Astrocyte of the hippocampus (primary cell): ENCODE measurements around the gene OR8G1.
A peak's percentile ranks its signal among the peaks of the same experiment; 100 is the strongest.
"Not testable (repeated sequence)": the region's sequence is repeated elsewhere in the genome, so short reads cannot be mapped to it uniquely, and the experiment has no call there.

Experiments
- DNase-seq: peaks from one replicate; pipeline ENCODE4 v3.0.0; 2011; ENCODE audit warnings: low read depth, low spot score

The OR8G1 gene

GRCh38 chr11:124240621-124241397, at the start of gene OR8G1:
OR8G1 (plus strand) TSS chr11:124241095; CDS start chr11:124249676, 8,581 bp downstream.
- no peak for DNase-seq

GRCh38 chr11:124193221-124194010, 47.5 kb upstream of the OR8G1 start:
- DNase-seq: no peak

GRCh38 chr11:124194293-124195188, 46.4 kb upstream of the OR8G1 start:
- DNase-seq: peak; percentile 18

- peak; percentile 62 for DNase-seq
Observed at GRCh38 chr11:124195189-124195734, 45.6 kb upstream of the OR8G1 start.

- no peak for DNase-seq
Observed at GRCh38 chr11:124197999-124198398, 42.9 kb upstream of the OR8G1 start.

- no peak for DNase-seq
Observed at GRCh38 chr11:124198897-124199296, 42.0 kb upstream of the OR8G1 start.

GRCh38 chr11:124199702-124200101, 41.2 kb upstream of the OR8G1 start:
- DNase-seq: peak; percentile 39

- no peak for DNase-seq
Observed at GRCh38 chr11:124200671-124201070, 40.2 kb upstream of the OR8G1 start.

GRCh38 chr11:124202951-124203350, 37.9 kb upstream of the OR8G1 start:
- DNase-seq: no peak

- no peak for DNase-seq
Observed at GRCh38 chr11:124204008-124204407, 36.9 kb upstream of the OR8G1 start.

- DNase-seq: no peak
Observed at GRCh38 chr11:124207102-124207792, 33.6 kb upstream of the OR8G1 start.

GRCh38 chr11:124209824-124210357, 31.0 kb upstream of the OR8G1 start:
- DNase-seq: no peak

- DNase-seq: no peak
Observed at GRCh38 chr11:124210421-124210820, 30.5 kb upstream of the OR8G1 start.

- no peak for DNase-seq
Observed at GRCh38 chr11:124211321-124211720, 29.6 kb upstream of the OR8G1 start.

- no peak for DNase-seq
Observed at GRCh38 chr11:124214027-124214426, 26.9 kb upstream of the OR8G1 start.

- DNase-seq: no peak
Observed at GRCh38 chr11:124219126-124219525, 21.8 kb upstream of the OR8G1 start.

GRCh38 chr11:124222407-124222806, 18.5 kb upstream of the OR8G1 start:
- no peak for DNase-seq

GRCh38 chr11:124224618-124225423, 16.1 kb upstream of the OR8G1 start:
- DNase-seq: not testable (repeated sequence)

GRCh38 chr11:124225471-124225870, 15.4 kb upstream of the OR8G1 start:
- no peak for DNase-seq

GRCh38 chr11:124233376-124233775, 7.5 kb upstream of the OR8G1 start:
- no peak for DNase-seq
